ENCODE measurements around the gene MYO3B.
"Not testable (repeated sequence)": the region's sequence is repeated elsewhere in the genome, so short reads cannot be mapped to it uniquely, and the experiment has no call there.

The MYO3B gene

GRCh38 chr2:170467568-170468422 is 289.8 kb downstream of the MYO3B start:
- H3K27ac ChIP-seq (ENCODE audit: low read length), result no peak overlapping the region
- no peaks in the 10 kb centered on the region for H3K27me3 ChIP-seq (ENCODE audit: low read depth, low read length)
- H3K4me1 ChIP-seq (ENCODE audit: low read length), result no peaks in the 10 kb centered on the region
- H2AFZ ChIP-seq (ENCODE audit: low read depth, low read length), result no peak overlapping the region
- H4K20me1 ChIP-seq (ENCODE audit: insufficient read depth, low read length), result no peaks in the 10 kb centered on the region
- H3K9ac ChIP-seq (ENCODE audit: low read length), result no peak overlapping the region
- no peaks in the 10 kb centered on the region for H3K36me3 ChIP-seq (replicated peaks; ENCODE audit: low read depth, low read length)
- H3K4me3 ChIP-seq (ENCODE audit: low read length), result no peak overlapping the region
- no peaks in the 10 kb centered on the region for H3K9me3 ChIP-seq (ENCODE audit: insufficient read depth, low read length)
- no peak overlapping the region for H3K4me2 ChIP-seq (ENCODE audit: low read length)
- no peak for TF ChIP-seq CTCF (IDR thresholded peaks at IDR 0.05; ENCODE audit: low read depth, low read length)
- TF ChIP-seq EZH2phosphoT487 (IDR thresholded peaks at IDR 0.05; ENCODE audit: low read depth), result no peak
- no peaks in the 10 kb centered on the region for H3K79me2 ChIP-seq (ENCODE audit: low read length)

GRCh38 chr2:170468557-170468956 is 290.6 kb downstream of the MYO3B start:
- Histone ChIP-seq H3K9ac (ENCODE audit: low read length) (no peak overlapping the region), H4K20me1 (ENCODE audit: insufficient read depth, low read length) (no peaks in the 10 kb centered on the region), H3K79me2 (ENCODE audit: low read length) (no peaks in the 10 kb centered on the region), H3K4me2 (ENCODE audit: low read length) (no peak overlapping the region), H3K9me3 (ENCODE audit: insufficient read depth, low read length) (no peaks in the 10 kb centered on the region), H3K4me1 (ENCODE audit: low read length) (no peaks in the 10 kb centered on the region), H3K4me3 (ENCODE audit: low read length) (no peak overlapping the region), H3K27me3 (ENCODE audit: low read depth, low read length) (no peaks in the 10 kb centered on the region), H3K27ac (ENCODE audit: low read length) (no peak overlapping the region), H2AFZ (ENCODE audit: low read depth, low read length) (no peak overlapping the region), H3K36me3 (replicated peaks; ENCODE audit: low read depth, low read length) (no peaks in the 10 kb centered on the region)
- TF ChIP-seq EZH2phosphoT487 (IDR thresholded peaks at IDR 0.05; ENCODE audit: low read depth) (no peak), CTCF (IDR thresholded peaks at IDR 0.05; ENCODE audit: low read depth, low read length) (no peak)

GRCh38 chr2:170472498-170472897 is 294.6 kb downstream of the MYO3B start:
- not testable (repeated sequence) for H3K4me3 ChIP-seq (ENCODE audit: low read length)

GRCh38 chr2:170475878-170476277 is 297.9 kb downstream of the MYO3B start:
- Histone ChIP-seq H2AFZ (ENCODE audit: low read depth, low read length) (no peak overlapping the region), H3K27me3 (ENCODE audit: low read depth, low read length) (no peaks in the 10 kb centered on the region), H3K79me2 (ENCODE audit: low read length) (no peaks in the 10 kb centered on the region), H3K4me3 (ENCODE audit: low read length) (no peak overlapping the region), H3K27ac (ENCODE audit: low read length) (no peak overlapping the region), H3K4me1 (ENCODE audit: low read length) (no peaks in the 10 kb centered on the region), H3K9ac (ENCODE audit: low read length) (no peak overlapping the region), H3K36me3 (replicated peaks; ENCODE audit: low read depth, low read length) (no peaks in the 10 kb centered on the region), H3K9me3 (ENCODE audit: insufficient read depth, low read length) (no peaks in the 10 kb centered on the region), H3K4me2 (ENCODE audit: low read length) (no peak overlapping the region), H4K20me1 (ENCODE audit: insufficient read depth, low read length) (no peaks in the 10 kb centered on the region)
- TF ChIP-seq CTCF (IDR thresholded peaks at IDR 0.05; ENCODE audit: low read depth, low read length) (no peak), EZH2phosphoT487 (IDR thresholded peaks at IDR 0.05; ENCODE audit: low read depth) (no peak)

More at GRCh38 chr2:170472498-170472897, 294.6 kb downstream of the MYO3B start:
- not testable (repeated sequence) for H2AFZ ChIP-seq (ENCODE audit: low read depth, low read length); H3K27me3 ChIP-seq (ENCODE audit: low read depth, low read length); H4K20me1 ChIP-seq (ENCODE audit: insufficient read depth, low read length); H3K27ac ChIP-seq (ENCODE audit: low read length); H3K9ac ChIP-seq (ENCODE audit: low read length); H3K4me2 ChIP-seq (ENCODE audit: low read length); H3K4me1 ChIP-seq (ENCODE audit: low read length); H3K9me3 ChIP-seq (ENCODE audit: insufficient read depth, low read length); H3K36me3 ChIP-seq (replicated peaks; ENCODE audit: low read depth, low read length); H3K79me2 ChIP-seq (ENCODE audit: low read length)
